ENCODE results near the gene HMGXB3.
"Not testable (repeated sequence)": the region's sequence is repeated elsewhere in the genome, so short reads cannot be mapped to it uniquely, and the experiment has no call there.

Gene HMGXB3

GRCh38 chr5:150084754-150085153, 84.2 kb downstream of the HMGXB3 start:
- in situ Hi-C loops (cut with MboI; ENCODE audit: low sequenced_read_pairs), result not testable (repeated sequence)

- in situ Hi-C loops (cut with MboI; ENCODE audit: low sequenced_read_pairs), result no loop called here
Observed at GRCh38 chr5:150085191-150085912, 84.8 kb downstream of the HMGXB3 start.

- in situ Hi-C loops (cut with MboI; ENCODE audit: low sequenced_read_pairs), result no loop called here
Observed at GRCh38 chr5:150085950-150086715, 85.6 kb downstream of the HMGXB3 start, which contains the start of gene CSF1R. TSS of gene CSF1R (minus strand) at chr5:150086554. CDS start at chr5:150086427, 127 bp downstream.

GRCh38 chr5:150092159-150092787, 91.7 kb downstream of the HMGXB3 start:
- in situ Hi-C loops (cut with MboI; ENCODE audit: low sequenced_read_pairs), result no loop called here

- in situ Hi-C loops (cut with MboI; ENCODE audit: low sequenced_read_pairs), result no loop called here
Observed at GRCh38 chr5:150097152-150097551, 96.6 kb downstream of the HMGXB3 start.

- in situ Hi-C loops (cut with MboI; ENCODE audit: low sequenced_read_pairs), result no loop called here
Observed at GRCh38 chr5:150101023-150101422, 100.5 kb downstream of the HMGXB3 start.
